ENCODE results near the gene SLC35E4.

- no peak for TF ChIP-seq EZH2phosphoT487 (IDR thresholded peaks at IDR 0.05; ENCODE audit: insufficient read depth, low read depth)
- no peak for TF ChIP-seq EZH2 (IDR thresholded peaks at IDR 0.05; ENCODE audit: insufficient read depth, poor library complexity, severe bottlenecking)
Measured at GRCh38 chr22:30586414-30586813, 49.2 kb upstream of the SLC35E4 start.
